UCSD-AML1 (cell line): ENCODE measurements around the gene FMNL1.
A peak's percentile ranks its signal among the peaks of the same experiment; 100 is the strongest.

Source experiments
- DNase-seq: peaks from one replicate; lab custom pipeline; 2025; ENCODE audit not compliant: unreplicated experiment; lab: John Stamatoyannopoulos, UW

FMNL1 gene

GRCh38 chr17:45257115-45257514, 35.4 kb downstream of the FMNL1 start:
- DNase-seq = no peak

GRCh38 chr17:45258981-45259380, 37.3 kb downstream of the FMNL1 start:
- DNase-seq = no peak

DNA sequence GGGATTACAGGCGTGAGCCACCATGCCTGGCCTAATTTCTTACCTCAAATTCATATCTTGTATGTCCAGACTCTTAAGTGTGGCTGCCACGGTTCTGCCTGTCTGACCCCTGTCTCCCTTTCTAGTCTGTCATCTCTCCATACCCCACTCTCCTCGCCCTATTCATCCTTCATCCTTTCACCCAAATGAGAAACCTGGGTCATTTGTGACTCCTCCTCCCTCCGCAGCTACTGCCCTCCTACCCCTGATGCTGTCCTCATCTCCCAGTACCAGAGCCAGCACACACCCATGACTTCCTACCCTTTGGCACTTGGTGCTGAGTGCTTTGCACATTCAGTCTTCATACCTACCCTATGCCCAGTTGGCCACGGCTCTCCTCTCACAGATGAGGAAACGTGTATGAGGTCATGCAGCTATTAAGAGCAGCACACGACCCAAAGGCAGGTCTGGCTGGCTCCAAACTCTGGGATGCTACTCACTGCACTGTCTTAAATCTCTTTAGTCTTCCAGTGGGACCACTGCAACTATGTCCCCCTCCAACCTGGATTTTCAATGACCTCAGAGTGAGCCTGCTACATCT, 38.6 kb downstream of the FMNL1 start:
- no peak for DNase-seq

GRCh38 chr17:45261577-45262515, 40.2 kb downstream of the FMNL1 start, which contains the start of gene SPATA32:
SPATA32 (minus strand) TSS chr17:45262094; CDS start chr17:45262016, 78 bp downstream.
- no peak for DNase-seq

- no peak for DNase-seq
These were observed 41.1 kb downstream of the FMNL1 start for GRCh38 chr17:45262516-45263476.

DNA sequence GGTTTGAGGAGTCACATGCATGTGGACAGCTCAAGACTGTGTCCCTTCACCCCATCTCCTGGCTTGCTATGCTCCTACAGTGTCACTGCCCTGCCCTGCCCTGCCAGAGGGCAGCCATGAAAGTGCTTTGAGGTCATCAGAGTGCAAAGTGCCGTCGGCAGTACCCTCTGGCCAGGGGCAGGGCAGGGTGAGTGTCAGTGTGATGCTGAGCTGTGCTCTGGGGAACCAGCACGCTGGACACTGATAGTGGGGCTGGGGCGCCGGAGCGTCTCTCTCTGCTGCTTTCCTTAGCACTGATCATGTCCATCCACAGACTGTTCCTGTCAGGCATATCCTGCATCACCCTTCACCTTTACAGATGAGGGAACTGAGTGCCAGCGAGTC, 41.8 kb downstream of the FMNL1 start:
- no peak for DNase-seq

GRCh38 chr17:45264430-45264829, 42.7 kb downstream of the FMNL1 start:
- DNase-seq = no peak

GRCh38 chr17:45264988-45265387, 43.3 kb downstream of the FMNL1 start:
- DNase-seq = no peak

DNA sequence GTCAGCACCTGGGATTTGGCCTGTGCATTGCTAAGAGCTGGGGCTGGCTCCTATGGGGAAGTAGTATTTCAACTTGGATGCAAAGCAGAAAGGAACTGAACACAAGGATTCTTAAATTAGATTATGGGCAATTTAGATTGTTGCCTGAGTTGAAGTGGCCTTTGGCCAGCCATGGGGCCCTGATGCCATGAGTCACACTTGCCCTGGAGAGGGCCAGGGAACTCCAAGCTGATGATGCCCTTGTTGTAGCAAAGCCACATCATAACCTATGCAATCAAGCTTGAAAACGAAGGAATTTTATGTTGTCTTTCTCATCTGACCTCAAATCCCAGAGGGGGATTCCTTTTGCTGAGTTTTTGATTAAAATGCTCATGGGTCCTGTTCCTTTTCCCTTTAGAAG, 44.1 kb downstream of the FMNL1 start:
- DNase-seq = no peak

GRCh38 chr17:45266372-45266926, 44.8 kb downstream of the FMNL1 start:
- no peak for DNase-seq

DNA sequence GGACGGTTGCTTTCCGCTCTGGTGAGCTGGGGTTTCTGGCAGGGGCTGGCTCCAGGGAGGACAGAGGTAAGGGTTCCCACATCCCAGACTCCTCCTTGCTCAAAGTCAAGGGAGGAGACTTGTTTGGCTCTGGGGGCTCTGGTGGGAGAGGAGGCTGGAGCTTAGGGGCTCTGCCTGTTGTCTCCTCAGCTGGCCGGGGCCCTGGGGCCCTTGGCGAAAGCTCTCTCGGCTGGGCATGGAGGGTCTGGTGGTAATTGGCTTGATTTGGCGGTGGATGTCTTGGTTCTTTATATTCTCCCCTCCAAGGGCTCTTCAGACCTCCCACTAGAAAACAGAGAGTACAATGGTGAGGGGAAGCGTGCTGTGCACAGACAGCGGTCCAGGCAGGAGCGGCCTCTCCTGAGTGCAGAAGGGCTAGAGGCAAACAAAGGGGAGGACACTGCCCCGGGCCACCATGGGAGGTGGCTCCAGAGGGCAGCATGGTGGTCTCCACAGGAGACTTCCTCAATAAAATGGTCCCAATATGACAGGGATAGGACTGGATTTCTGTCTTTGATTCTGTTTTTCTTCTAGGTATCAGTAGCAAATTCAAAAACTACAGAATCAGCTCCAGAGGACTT, 45.9 kb downstream of the FMNL1 start:
- no peak for DNase-seq

DNA sequence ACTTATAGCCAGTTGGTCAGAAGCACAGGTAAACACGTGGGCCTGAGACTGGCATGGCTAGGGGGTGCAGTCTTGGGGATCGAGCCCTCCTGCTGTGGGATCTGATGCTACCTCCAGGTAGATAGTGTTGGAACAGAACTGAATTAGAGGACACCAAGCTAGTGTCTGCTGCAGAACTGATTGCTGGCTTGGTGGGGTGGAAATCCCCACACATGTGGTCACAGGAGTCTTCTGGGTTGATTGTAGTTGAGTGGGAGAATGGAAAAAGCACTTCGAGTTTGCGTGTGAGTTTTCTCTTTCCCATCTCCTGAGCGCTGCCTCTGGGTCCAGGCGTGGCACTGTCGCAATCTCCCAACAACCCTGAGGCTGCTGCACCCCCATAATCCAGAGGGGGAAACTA, 48.2 kb downstream of the FMNL1 start:
- no peak for DNase-seq

DNA sequence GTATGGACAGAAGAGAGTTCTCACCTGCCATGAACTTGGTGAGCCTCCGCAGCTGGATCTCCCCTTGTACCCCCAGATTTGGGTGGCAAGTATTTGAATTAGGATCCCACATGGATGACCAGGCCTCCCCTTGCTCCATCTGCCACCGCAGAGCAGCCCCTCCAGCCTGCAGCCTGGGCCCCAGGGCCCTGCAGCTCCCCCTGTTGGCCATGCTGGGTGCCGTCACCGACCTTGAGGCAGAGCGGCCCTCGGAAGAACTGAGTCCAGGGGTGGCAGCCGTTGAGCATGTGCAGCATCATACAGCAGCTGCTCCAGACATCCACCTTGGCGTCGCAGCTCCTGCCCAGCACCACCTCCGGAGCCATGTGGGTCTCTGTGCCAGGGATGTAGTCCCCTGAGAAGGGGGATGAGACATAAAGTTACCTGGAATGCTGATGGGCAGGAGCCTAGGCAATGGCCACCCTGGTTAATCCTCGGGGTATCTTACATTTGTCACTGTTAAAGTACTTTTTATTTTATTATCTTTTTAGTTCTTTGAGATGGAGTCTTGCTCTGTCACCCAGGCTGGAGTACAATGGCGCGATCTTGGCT, 49.2 kb downstream of the FMNL1 start:
- peak; percentile 41 for DNase-seq

DNA sequence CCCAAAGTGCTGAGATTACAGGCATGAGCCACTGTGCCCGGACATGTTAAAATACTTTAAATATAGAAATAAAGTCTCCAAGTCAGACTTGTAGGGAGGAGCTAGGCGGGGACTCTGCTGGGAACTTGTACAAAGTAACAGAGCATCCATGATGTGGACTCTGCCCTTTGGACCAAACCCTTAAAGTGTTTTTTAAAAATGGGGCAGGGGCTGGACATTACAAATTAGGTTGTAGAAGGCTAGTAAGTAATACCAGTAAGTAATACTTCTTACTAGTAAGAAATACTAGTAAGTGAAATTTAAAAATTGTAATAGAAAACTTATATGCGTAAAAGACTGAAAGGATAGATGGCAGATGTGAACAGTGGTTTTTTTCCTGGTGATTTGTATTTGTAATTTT, 49.9 kb downstream of the FMNL1 start:
- no peak for DNase-seq

DNA sequence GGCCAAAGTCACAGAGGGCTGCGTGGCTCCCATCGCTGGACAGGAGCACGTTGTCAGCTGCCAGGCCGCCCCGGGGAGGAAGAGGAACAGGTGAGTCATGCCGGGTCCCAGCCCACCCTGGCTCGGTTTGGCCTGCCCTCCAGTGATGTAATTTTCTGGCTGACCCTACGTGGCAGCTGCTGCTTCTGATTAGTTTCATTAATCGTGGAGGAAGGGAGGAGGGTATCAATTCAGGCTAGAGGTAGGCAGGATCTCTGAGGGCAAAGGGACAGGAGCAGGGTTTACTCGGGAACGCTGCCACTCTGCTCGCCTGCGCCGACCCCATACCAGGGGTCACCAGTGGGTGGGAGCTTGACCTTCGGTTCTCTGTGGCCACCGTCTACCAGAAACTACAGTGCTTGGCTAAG, 51.9 kb downstream of the FMNL1 start:
- DNase-seq = no peak

- no peak for DNase-seq
These were observed 52.3 kb downstream of the FMNL1 start for GRCh38 chr17:45274033-45274432.

- DNase-seq = no peak
These were observed 54.3 kb downstream of the FMNL1 start for GRCh38 chr17:45276031-45276430.

DNA sequence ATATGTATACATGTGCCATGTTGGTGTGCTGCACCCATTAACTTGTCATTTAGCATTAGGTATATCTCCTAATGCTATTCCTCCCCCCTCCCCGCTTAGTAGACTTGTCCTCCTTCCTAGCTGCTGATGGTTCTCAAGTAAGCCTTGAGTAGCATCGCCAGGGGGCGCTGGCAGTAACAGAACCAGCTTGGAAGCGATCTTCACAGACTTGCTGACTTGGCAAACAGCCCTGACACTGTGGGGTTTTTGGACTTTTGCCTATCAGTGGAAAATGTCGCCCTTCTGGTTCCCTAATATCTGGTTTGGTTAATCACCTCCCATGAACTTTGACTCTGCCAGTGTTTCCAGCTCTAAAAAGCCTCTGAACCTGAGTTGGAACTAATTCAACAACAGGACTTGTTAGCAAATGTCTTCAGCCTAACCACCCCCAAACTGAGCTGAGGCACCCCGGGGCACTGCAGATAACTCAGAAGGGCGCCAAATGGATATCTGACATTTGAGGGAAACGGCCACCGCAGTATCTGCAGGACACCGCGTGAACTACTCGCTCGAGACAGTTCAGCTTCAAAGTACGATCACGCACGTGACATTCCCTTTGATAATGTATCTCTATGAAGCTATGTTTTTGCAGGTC, 55.6 kb downstream of the FMNL1 start:
- DNase-seq = peak; percentile 88

DNA sequence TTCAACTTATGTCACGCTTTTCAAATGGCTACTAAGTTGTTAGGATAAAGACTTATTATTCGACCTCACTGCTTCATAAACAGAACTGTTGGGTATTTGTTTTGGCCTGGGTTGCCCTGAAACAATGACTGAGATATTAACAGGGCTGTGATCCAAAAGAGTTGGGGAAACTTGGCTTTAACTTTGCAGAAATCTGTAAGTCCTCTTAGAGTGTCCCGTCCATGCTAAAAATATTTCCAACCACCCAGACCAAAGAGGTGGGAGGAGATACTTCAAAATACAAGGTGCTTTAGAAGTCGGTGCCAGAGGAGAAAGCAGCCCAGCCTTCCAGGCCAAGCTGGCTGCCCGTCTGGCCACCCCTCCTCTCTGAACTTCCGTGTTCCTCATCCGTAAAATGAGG, 56.3 kb downstream of the FMNL1 start:
- no peak for DNase-seq

DNA sequence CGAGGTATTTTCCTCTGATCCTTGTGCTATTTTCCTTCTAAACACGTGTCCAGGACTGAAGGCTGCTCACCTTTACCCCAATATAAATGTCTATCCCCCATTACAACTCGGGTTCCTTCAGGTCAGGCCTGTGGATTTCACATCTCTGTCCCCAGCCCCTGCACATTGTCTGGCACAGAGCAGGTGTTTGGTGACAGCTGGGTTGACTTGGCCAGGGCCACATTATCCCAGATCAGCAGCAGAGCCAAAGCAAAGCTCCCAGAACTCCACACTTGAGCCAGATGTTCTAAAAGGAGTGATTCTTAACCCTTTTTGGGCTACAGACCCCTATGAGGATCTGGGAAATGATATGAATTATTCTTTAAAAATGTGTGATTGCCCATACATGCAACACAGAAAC, 58.2 kb downstream of the FMNL1 start:
- no peak for DNase-seq
